Ammon's horn (tissue), 1 donor: Measurements from ENCODE around the gene RABEP2.
"Not testable (repeated sequence)": the region's sequence is repeated elsewhere in the genome, so short reads cannot be mapped to it uniquely, and the experiment has no call there.

Experiments used
- DNase-seq: peaks from one replicate; pipeline ENCODE4 v3.0.0-alpha.2; 2016; ENCODE audit warnings: low spot score

The RABEP2 gene

GRCh38 chr16:28878083-28878926 is 46.7 kb downstream of the RABEP2 start, which contains the start of gene ATP2A1:
ATP2A1 (plus strand) TSS chr16:28878488; CDS start chr16:28878672, 184 bp downstream.
- DNase-seq = no peak

- no peak for DNase-seq
Observed at GRCh38 chr16:28877655-28878000, 47.4 kb downstream of the RABEP2 start.

GRCh38 chr16:28876973-28877654 is 47.9 kb downstream of the RABEP2 start:
- DNase-seq = no peak

- no peak for DNase-seq
Observed at GRCh38 chr16:28876019-28876659, 48.9 kb downstream of the RABEP2 start.

- no peak for DNase-seq
Observed at GRCh38 chr16:28875134-28876018, 49.7 kb downstream of the RABEP2 start.

- no peak for DNase-seq
Observed at GRCh38 chr16:28874406-28874805, 50.6 kb downstream of the RABEP2 start.

- no peak for DNase-seq
Observed at GRCh38 chr16:28873543-28874201, 51.4 kb downstream of the RABEP2 start.

- DNase-seq = no peak
Observed at GRCh38 chr16:28872952-28873351, 52.1 kb downstream of the RABEP2 start.

GRCh38 chr16:28869201-28869600 is 55.8 kb downstream of the RABEP2 start:
- no peak for DNase-seq

- DNase-seq = not testable (repeated sequence)
Observed at GRCh38 chr16:28867646-28868045, 57.4 kb downstream of the RABEP2 start.

GRCh38 chr16:28867241-28867640 is 57.8 kb downstream of the RABEP2 start:
- DNase-seq = no peak

GRCh38 chr16:28866454-28866804 is 58.6 kb downstream of the RABEP2 start:
- DNase-seq = no peak

GRCh38 chr16:28865722-28866453 is 59.1 kb downstream of the RABEP2 start:
- no peak for DNase-seq

- no peak for DNase-seq
Observed at GRCh38 chr16:28865001-28865688, 59.9 kb downstream of the RABEP2 start.

- no peak for DNase-seq
Observed at GRCh38 chr16:28863929-28864793, 60.9 kb downstream of the RABEP2 start.

- no peak for DNase-seq
Observed at GRCh38 chr16:28859326-28859725, 65.7 kb downstream of the RABEP2 start.

- DNase-seq = no peak
Observed at GRCh38 chr16:28858421-28858820, 66.6 kb downstream of the RABEP2 start.
